HG03175 (cell line): ENCODE results near the gene CLNK.
"Not testable (repeated sequence)": the region's sequence is repeated elsewhere in the genome, so short reads cannot be mapped to it uniquely, and the experiment has no call there.

ENCODE experiments used
- ATAC-seq: cut with Tn5 transposase; IDR thresholded peaks from one replicate; pipeline ENCODE4 v1.9.1; 2021; ENCODE audit warnings: mild to moderate bottlenecking, moderate library complexity; ENCODE audit not compliant: unreplicated experiment

The CLNK gene

DNA sequence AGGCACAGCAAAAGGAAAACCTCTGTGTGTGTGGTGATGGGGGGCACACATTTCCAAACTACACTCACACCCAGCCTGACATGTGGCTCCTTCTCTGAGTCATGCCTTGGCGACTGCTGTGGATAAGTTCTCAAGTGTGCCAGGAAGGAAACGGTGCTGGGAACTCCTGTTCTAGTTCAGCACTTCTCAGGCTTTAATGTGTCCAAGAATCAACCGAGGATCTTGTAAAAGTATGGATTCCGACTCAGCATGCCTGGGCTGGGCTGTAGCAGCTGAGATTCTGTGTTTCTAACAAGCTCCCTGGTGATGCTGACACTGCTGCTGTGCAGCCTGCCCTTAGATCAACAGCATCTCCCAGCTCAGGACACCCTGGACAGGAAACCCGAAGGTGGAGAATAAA is 20.2 kb downstream of the CLNK start:
- no peak for ATAC-seq

DNA sequence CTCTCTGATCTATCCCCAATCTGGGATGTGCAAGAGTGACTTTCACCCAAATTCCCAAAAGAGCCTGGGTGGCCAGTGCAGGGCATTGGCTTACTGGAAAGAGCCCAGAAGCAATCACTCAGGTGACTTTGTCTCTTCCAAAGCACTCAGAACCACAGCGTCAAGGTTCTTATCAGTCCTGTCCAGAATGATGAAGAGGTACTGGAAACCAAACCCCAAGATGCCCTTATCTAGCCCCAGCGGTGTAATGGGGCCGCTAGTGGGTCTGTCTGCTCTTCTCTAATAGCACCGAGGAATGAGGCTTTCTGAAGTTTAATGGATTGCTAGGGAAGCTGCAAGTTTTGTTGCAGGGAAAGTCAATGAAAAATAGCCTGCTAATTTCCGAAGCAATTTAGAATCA is 21.6 kb downstream of the CLNK start:
- ATAC-seq: no peak

DNA sequence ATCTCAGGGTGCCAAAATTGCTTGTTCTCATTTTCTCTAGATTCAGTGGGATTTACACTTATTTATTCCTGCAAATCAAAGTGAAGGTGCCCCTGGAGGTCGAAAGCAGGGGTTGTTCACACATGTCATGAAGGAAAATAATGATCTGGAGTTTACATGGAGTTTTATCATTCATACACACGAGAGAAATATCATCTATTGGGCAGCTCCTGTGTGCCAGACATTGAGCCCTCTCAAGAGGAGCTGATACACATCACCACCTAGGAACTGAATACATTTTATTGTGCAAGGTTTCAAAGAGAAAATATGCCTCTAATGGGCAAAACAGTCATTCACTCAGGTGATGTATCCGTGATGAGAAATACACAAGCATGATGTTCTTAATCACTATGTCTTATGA is 23.5 kb downstream of the CLNK start:
- ATAC-seq: no peak

DNA sequence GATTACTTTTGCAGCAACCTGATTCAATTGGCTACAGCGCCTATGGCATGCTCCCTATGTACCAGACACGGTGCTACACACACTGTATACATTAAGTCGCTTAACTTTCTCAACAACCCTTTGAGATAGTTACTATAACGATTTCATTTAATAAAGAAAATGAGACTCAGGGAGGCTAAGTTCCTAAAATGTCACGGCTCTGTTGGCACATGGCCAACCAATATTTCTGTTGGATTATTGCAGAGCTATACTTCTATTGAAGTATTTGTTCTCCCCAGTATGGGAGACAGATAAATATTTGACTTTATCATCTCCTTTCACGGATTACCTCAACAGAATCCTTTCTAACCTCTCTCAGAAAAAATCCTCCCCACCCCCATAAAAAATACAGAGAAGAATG is 25.3 kb downstream of the CLNK start:
- no peak for ATAC-seq

DNA sequence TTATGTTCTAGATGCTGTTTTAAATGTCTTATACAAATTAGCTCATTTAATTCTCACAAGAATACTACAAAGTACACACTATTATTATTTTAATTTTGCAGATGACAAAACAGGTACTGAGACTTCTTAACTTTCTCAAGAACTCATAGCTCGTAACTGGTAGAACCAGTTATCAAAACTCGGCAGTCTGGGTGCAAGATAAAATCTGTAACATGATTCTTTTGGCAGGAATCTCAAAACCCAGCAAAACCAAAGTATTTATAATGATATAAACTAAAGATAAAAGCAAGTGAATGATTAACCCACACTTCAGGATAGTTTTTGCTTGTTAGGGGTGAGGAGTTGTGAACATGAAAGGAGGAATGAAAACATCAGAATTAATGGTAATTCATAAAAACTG is 27.6 kb downstream of the CLNK start:
- ATAC-seq: no peak

DNA sequence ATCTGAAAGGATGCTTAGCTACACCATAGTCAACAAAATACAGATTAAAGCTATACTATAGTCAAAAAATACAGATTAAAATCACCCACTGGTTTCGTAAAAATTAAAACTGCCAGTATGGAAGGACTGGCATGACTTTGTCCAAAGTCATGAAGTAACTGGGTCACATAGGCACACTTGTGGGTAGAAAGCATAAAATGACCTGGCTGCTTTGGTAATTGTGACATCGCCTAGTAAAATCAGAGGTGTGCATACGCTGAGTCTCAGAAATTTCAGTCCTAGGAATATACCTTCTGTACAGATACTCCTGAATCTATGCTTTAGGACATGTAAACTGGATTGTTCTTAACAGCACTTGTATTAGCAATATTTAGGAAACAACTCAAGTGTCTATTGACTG is 28.1 kb downstream of the CLNK start:
- ATAC-seq: no peak

DNA sequence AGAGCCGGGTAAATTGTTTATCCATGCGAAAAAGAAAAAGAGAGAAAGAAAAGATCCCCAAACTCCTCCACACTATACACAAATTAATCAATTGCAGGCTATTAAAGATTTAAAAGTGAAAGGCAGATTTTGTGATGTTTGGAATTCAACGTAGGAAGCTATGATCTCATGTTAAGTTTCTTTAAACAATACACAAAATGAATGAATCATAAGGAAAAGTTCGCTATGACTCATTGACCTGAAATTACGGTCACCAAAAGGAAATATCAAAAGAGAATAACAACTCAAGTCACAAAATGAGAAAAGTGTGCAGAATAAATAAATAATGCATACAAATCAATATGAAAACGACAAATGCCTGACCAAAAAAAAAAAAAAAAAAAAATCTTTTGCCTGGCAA is 28.6 kb downstream of the CLNK start:
- ATAC-seq: no peak

DNA sequence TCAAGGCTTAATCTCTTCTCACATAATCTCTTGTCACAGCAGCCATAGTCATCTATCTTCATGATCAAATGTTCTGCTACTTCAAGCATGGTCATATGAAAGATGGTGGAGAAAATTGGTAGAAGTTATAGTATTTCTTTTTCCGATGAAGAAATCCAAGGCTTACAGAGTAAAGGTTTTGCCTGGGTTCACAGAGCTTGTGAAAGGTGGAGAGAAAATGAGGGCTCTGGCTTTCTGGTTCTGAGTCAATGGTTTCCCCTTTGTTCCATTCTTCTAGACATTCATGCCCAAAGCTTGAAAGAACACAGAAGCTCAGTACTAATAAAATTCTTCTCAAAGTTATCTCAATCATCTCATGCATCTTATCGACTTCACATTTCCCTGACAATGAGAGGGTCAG is 36.1 kb downstream of the CLNK start:
- ATAC-seq: no peak

DNA sequence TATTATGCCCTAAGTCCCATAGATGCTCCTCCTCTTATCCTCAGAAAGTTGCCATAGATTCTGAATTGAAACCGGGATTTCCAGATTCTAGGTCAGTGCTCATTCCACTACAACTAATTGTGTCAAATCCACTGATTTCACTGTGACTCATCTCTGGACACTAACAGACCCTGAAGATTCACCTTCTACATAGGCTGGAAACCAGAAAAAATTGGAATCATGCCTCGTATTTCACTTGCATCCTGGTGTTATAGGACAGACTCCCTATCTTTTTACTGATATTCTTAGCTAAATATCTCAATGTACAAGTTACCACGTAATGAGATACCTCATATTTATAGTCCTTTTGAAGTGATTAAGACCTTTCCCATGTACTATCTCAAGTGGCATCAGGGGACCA is 36.7 kb downstream of the CLNK start:
- ATAC-seq: no peak

DNA sequence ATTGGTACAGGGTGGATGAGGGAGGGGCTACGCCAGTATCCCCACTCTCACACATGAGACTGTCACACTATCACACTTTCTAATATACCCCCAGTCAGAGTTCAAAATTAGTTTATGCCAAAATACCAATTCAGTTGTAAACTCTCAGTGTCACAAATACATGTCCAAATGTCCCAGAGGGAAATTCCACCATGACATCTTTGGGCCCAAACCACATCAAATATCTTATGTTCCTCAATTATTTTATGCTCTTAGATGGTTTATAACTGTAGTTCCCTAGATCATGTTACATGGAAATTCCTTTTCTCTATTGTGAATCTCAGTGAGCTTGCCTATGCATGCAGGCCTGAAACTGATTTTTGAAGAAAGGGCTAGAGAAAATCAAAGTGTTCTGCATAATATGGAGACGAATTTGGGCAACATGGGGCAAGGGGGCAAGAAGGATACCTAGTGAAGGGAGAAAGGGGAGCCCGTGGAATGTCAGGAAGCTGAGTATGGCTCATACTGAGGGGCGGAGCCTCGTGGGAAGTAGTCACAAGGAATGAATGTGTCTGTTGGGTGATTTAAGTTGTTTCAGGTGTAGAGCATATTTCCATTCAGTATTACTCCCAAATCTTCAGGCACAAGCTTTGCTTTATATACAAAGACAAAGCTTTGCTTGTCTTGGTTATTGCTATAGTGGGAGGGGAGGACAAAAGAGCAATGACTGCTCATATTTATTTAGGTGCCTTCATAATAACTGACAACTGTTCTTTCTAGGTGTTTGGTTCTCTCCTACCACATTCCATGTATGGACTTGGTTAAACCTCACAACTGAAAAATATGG is 40.8 kb downstream of the CLNK start:
- ATAC-seq: no peak

DNA sequence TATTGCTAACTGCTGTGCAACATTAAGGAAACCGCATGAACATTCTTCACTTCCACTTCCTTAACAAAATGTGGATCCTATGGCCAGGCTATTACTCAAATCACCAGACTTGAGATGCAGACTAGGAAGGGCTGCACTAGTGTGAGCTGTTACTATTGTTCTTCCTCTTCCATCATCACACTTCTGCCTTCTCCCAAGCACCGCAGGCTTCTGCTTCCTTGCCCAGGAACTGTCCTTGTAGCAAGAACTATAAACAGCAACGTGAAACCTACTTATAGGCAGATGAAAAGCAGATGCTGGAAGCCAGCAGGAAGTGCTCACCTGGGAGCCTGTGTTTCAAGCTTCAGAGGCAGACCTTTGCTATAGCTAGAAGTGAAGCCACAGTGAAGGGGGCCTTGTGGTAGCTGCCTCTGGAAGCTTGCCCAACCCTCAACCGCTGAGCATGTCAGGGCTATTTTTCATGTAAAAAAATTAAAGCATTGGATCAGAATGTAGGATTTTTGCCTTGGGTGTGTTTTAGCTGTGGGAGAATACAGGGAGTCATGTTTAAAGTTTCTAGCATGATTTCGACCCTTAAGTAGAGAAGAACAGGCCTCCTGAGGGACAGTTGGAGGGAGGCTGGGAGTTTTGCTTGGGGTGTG is 43.9 kb downstream of the CLNK start:
- no peak for ATAC-seq

DNA sequence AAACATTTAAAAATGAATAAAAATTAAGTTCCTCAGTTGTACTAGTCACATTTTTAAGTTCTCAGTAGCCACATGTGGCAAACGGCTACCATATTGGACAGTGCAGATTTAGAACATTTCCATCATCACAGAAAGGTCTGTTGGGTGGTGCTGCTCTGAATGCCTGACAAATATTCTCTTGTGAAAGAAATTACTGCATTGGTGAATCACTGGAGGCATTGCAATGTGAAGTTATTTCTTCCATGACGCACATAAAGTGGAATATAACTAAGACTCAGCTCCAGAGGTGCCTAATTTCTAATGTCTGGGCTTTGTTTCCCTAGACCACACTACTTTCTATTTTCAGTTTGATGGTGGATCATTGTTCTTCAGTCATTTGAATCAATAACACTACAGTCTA is 44.9 kb downstream of the CLNK start:
- ATAC-seq: no peak

DNA sequence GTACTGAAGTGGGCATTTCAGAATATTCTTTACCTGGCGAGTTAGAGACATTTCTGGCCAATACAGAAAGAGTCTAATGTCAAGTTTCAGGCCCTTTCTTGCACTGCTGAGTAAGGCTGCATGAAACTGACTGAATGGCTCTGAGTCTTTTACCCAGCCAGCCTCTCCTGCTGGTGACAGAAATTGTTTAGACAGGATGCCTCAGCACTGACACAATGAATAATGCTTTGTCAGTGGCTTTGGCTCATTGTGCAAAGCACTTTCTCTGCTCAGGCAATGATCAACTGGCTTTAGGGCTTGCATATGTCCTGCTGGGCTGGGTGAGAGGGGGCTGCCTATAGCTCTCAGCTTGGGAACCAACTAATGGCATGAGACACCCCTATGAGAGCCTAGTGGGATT is 45.5 kb downstream of the CLNK start:
- ATAC-seq: no peak

DNA sequence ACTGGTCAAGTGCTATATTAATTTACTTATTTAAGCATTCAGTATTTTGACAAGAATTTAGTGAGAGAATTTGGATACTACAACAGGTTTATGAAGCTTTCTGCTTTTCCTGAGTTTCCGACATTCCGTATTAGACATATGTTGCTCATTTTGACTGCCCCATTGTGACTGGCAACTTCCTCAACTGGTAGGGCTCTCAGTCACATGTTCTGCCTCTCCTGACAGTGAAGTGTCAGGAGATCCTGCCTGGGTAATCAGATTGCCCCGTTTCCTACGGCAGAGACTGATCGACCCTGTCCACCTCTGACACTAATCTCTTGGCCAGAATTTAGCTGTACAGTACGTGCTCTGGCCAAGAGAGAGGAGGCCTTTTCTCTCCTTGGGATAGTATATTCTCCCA is 49.5 kb downstream of the CLNK start:
- ATAC-seq: no peak

DNA sequence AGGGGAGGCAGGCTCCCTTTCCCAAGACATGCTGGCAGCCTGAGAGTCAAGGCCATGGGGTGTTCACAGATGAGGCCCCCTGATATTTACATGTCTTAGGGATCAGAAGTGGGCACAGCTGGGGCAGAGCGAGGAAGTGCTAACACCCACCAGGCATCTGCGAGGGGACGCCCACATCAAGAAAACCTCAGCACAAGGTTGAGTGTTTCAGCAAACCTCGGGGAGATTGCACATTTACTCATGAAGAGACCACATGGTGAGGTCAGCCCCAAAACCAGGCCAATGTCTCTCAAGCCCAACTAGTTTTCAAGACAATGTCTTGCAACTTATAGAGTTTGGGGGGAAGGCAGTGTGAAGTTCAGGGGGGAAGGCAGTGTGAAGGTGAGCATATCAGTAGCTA is 55.2 kb downstream of the CLNK start:
- no peak for ATAC-seq

DNA sequence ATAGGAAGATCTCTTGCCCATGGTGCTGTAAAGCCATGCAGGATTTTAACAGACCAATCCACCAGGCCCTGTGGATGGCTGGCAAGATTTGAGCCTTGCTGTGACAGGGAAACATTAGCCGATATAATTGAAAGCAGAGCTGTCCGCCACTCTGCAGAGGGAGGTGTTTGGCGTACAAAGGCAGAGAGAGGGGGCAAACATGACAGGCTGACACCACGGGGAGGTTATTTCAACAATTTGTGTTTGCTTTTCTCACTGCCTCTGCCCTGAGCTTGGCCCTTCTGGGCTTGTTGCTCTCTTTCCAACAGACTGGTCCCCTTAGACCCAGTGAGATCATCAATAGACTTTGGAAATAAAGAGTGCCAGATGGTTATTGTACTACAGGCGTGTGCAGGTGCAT is 59.4 kb downstream of the CLNK start:
- ATAC-seq: no peak

DNA sequence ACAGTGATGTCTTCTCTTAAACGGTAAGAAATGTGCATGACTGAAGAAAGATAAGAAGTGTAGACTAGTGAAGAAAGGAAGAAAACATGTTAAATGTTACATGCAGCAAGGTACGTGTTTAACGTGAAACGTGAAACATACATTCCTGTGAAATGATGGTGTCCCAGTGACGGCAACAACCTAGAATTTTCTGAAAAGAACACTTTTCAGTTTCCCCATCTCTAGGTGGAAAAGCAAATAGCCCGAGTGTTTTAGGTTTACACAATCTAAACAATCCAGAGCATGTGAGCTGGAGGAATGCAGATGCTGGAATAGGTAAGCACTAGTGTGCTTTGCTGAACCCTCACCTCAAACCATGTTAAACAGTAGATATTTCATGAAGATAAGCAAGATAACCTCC is 60.7 kb downstream of the CLNK start:
- ATAC-seq: no peak

DNA sequence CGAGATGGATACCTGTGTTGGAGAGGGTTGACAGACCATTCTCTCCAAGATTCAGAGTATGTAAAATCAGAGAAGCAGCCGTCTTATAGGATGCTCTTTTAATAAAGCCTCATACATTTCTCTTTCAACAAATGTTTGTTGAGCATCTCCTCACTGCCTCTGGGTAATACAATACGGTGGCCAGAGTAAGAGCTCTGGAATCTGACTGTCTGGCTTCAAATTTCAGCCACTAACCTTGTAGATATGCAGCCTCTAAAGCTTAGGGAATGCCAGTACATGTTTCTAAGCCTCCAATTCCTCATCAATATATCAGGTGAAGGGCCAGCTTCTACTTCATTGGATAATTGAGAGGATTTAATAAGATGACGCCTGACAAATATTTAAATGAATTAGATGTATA is 61.3 kb downstream of the CLNK start:
- ATAC-seq: no peak

DNA sequence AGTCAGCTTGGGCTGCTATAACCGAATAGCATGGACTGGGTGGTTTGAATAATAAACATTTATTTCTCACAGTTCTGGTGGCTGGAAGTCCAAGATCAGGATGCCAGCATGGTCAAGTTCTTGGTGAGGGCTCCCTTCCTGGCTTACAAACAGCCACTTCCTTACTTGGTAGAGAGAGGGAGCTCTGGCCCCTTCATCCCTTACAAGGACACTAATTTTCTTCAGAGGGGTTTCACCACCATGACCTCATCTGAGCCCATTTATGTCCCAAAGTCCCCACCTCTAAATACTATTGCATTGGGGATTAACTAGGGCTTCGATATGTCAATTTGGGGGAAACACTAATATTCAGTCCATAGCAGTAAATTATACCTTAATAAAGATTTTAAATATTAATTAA is 61.8 kb downstream of the CLNK start:
- ATAC-seq: no peak

DNA sequence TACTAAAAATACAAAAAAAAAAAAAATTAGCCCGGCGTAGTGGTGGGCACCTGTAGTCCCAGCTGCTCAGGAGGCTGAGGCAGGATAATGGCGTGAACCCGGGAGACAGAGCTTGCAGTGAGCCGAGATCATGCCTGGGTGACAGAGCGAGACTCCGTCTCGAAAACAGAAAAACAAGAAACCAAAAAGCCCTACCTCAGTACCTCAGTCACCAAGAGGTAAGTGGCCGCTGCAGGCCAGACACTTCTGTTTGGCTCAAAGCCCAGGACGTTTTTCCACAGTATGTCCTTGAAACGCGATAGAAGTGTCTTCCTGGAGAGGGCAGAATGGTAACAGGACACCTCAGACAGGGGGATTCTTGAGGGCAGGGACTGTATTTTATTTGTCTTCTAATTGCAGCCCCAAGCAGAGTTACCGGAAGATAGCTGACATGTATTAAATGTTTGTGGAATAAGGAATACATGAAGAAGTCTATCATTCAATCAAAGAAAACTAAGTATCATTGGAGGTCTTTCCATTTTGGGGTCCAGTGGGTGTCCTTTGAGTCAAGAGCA is 63.6 kb downstream of the CLNK start:
- ATAC-seq: no peak

DNA sequence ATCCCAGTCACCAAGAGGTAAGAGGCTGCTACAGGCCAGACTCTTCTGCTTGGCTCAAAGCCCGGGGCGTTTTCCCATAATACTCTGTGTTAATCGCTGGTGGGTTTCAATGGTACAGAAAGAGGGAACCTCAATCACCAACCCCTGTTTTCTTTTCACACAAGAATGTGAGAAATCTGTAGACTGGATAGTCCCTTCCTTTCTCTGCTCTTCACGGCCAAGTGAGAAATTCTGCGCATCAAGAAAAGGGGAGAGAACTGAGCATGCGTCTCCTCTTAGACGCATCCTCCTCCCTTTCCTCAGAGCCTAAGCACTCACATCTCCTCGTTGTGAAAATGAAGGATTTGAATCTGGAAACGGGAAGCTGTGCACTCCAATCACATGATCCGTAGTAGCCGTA is 64.7 kb downstream of the CLNK start:
- no peak for ATAC-seq

DNA sequence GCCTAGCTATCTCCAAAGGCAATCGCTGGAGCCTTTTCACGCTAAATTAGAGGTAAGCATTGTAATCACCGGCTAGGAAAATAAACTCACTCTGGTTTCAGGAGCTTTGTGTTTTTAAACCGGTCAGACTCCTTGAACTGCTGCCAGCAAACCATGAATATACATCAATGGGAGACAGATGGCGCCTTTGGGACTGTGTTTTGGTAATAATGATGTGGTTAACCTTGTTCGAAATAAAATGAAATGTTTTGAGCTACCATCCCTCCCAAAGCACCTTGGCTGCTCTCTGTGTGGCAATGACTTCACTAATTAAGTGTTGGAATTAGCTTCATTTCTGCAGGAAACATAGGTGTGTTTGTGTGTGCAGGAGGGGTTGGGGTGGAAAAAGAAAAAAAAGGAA is 65.3 kb downstream of the CLNK start:
- ATAC-seq: no peak

DNA sequence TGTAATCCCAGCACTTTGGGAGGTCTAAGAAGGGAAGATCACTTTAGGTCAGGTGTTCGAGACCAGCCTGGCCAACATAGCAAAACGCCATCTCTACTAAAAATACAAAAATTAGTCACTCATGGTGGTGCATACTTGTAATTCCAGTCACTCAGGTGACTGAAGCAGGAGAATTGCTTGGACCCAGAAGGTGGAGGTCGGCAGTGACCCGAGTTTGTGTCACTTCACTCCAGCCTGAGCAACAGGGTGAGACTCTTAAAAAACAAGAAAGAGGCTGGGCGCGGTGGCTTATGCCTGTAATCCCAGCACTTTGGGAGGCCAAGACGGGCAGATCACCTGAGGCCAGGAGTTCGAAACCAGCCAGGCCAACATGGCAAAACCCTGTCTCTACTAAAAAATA is 69.6 kb downstream of the CLNK start:
- not testable (repeated sequence) for ATAC-seq
